H1 (cell line): Measurements from ENCODE around the gene RELN.

ENCODE experiments used
- EP300 ChIP-seq, 2 experiments: IDR thresholded peaks; 1 replicate in 1 of 2; 2 replicates in 1 of 2; pipeline ENCODE4 v1.6.1; 2011 to 2012; ENCODE audit warnings: low read depth in 2 of 2, low read length in 2 of 2, mild to moderate bottlenecking in 2 of 2, borderline replicate concordance in 1 of 2, inconsistent platforms in 1 of 2, moderate library complexity in 1 of 2
- EZH2 ChIP-seq: fragments of 200-600 bp; sonication (generic); IDR thresholded peaks from 2 replicates; pipeline ENCODE4 v1.7.1; 2012; ENCODE audit warnings: low read depth, mild to moderate bottlenecking, moderate library complexity, low read length, inconsistent platforms; ENCODE audit not compliant: severe bottlenecking
- GABPA ChIP-seq: IDR thresholded peaks from 2 replicates; pipeline ENCODE4 v1.6.1; 2011; ENCODE audit warnings: mild to moderate bottlenecking, low read length, moderate library complexity, borderline replicate concordance; ENCODE audit not compliant: insufficient read depth
- MAFK ChIP-seq: IDR thresholded peaks from 2 replicates; pipeline ENCODE4 v1.6.1; 2012; ENCODE audit warnings: low read depth, mild to moderate bottlenecking, improper control_type of control experiment, low read length
- POLR2A ChIP-seq, 2 experiments: IDR thresholded peaks; 1 replicate in 1 of 2; 2 replicates in 1 of 2; pipeline ENCODE4 v1.6.1; 2011; ENCODE audit warnings: low read depth in 2 of 2, low read length in 2 of 2, mild to moderate bottlenecking in 2 of 2; ENCODE audit errors: control extremely low read depth in 1 of 2
- POLR2AphosphoS5 ChIP-seq: IDR thresholded peaks from 2 replicates; pipeline ENCODE4 v1.6.1; 2011; ENCODE audit warnings: low read depth, low read length
- SIN3A ChIP-seq, 2 experiments: IDR thresholded peaks in 1 of 2; conservative IDR thresholded peaks in 1 of 2; 2 replicates each; pipeline ENCODE4 v1.6.1; 2011 to 2012; ENCODE audit warnings: low read length in 2 of 2, improper control_type of control experiment in 1 of 2, low read depth in 1 of 2, mild to moderate bottlenecking in 1 of 2
- SP1 ChIP-seq: IDR thresholded peaks from 2 replicates; pipeline ENCODE4 v1.6.1; 2011; ENCODE audit warnings: low read depth, low read length
- TF ChIP-seq, protein P1 (sequence below), 3 experiments: IDR thresholded peaks; 1 replicate in 2 of 3; 2 replicates in 1 of 3; pipeline versions ENCODE4 v1.5.1 to v1.6.1; 2011; ENCODE audit warnings: low read length in 3 of 3, mild to moderate bottlenecking in 3 of 3, inconsistent platforms in 2 of 3, low read depth in 1 of 3, moderate library complexity in 1 of 3; ENCODE audit not compliant: insufficient read depth in 1 of 3; ENCODE audit errors: control extremely low read depth in 1 of 3

GRCh38 chr7:103691291-103691690 lies 298.2 kb downstream of the RELN start:
- TF ChIP-seq, protein P1, sequence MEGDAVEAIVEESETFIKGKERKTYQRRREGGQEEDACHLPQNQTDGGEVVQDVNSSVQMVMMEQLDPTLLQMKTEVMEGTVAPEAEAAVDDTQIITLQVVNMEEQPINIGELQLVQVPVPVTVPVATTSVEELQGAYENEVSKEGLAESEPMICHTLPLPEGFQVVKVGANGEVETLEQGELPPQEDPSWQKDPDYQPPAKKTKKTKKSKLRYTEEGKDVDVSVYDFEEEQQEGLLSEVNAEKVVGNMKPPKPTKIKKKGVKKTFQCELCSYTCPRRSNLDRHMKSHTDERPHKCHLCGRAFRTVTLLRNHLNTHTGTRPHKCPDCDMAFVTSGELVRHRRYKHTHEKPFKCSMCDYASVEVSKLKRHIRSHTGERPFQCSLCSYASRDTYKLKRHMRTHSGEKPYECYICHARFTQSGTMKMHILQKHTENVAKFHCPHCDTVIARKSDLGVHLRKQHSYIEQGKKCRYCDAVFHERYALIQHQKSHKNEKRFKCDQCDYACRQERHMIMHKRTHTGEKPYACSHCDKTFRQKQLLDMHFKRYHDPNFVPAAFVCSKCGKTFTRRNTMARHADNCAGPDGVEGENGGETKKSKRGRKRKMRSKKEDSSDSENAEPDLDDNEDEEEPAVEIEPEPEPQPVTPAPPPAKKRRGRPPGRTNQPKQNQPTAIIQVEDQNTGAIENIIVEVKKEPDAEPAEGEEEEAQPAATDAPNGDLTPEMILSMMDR (IDR thresholded peaks at IDR 0.05; ENCODE audit: control extremely low read depth in 1 of 3, insufficient read depth in 1 of 3, low read depth in 1 of 3, low read length in 3 of 3): no peak
- TF ChIP-seq SIN3A (conservative IDR thresholded peaks at IDR 0.05 in 1 of 2, IDR thresholded peaks at IDR 0.05 in 1 of 2; ENCODE audit: low read depth in 1 of 2, low read length in 2 of 2) (no peak), POLR2A (IDR thresholded peaks at IDR 0.05; ENCODE audit: control extremely low read depth in 1 of 2, low read depth in 2 of 2, low read length in 2 of 2) (no peak), MAFK (no peak), SP1 (no peak), GABPA (no peak), EZH2 (no peak), POLR2AphosphoS5 (no peak), EP300 (IDR thresholded peaks at IDR 0.05; ENCODE audit: borderline replicate concordance in 1 of 2, low read depth in 2 of 2, low read length in 2 of 2) (no peak)
